KMS-11 (cell line): ENCODE measurements around the gene DOK7.

Experiments used
- H2AFZ ChIP-seq: fragments of 200-600 bp; sonication (generic); 2 replicates; pipeline ENCODE4 v1.6.1; 2016; ENCODE audit warnings: antibody characterized with exemption, mixed run types, low read depth
- H3K27ac ChIP-seq: fragments of 200-600 bp; sonication (generic); 2 replicates; pipeline ENCODE4 v1.6.1; 2016; ENCODE audit warnings: mild to moderate bottlenecking, mixed run types
- H3K27me3 ChIP-seq: fragments of 200-600 bp; sonication (generic); 2 replicates; pipeline ENCODE4 v1.6.1; 2017; ENCODE audit warnings: mild to moderate bottlenecking, low read depth, mixed run types, moderate library complexity; ENCODE audit not compliant: insufficient read depth
- H3K36me3 ChIP-seq: fragments of 200-600 bp; sonication (generic); 2 replicates; pipeline ENCODE4 v1.6.1; 2017; ENCODE audit warnings: mild to moderate bottlenecking, mixed run types; ENCODE audit not compliant: insufficient read depth
- H3K4me1 ChIP-seq: fragments of 200-600 bp; sonication (generic); 2 replicates; pipeline ENCODE4 v1.6.1; 2016; ENCODE audit warnings: mild to moderate bottlenecking, low read depth, mixed run types; ENCODE audit not compliant: poor library complexity, severe bottlenecking
- H3K4me2 ChIP-seq: fragments of 200-600 bp; sonication (generic); 2 replicates; pipeline ENCODE4 v1.7.0; 2016; ENCODE audit warnings: mild to moderate bottlenecking, mixed run types
- H3K4me3 ChIP-seq: fragments of 200-600 bp; sonication (generic); IDR thresholded peaks from 2 replicates; pipeline ENCODE4 v1.6.1; 2017; ENCODE audit warnings: low read depth, low read length, mixed read lengths; ENCODE audit not compliant: insufficient read depth
- H3K79me2 ChIP-seq: fragments of 200-600 bp; sonication (generic); 2 replicates; pipeline ENCODE4 v1.6.1; 2016; ENCODE audit warnings: low read depth, mixed run types; ENCODE audit not compliant: insufficient read depth
- H3K9ac ChIP-seq: fragments of 200-600 bp; sonication (generic); 2 replicates; pipeline ENCODE4 v1.6.1; 2016; ENCODE audit warnings: mild to moderate bottlenecking, mixed run types
- H4K20me1 ChIP-seq: fragments of 200-600 bp; sonication (generic); 2 replicates; pipeline ENCODE4 v1.6.1; 2016; ENCODE audit warnings: mild to moderate bottlenecking, mixed run types; ENCODE audit not compliant: insufficient read depth
- CTCF ChIP-seq: fragments of 200-600 bp; sonication (generic); conservative IDR thresholded peaks from 2 replicates; pipeline ENCODE4 v1.6.1; 2017; ENCODE audit warnings: low read depth, mild to moderate bottlenecking, antibody characterized with exemption, low read length, moderate library complexity, mixed read lengths

DOK7 gene

DNA sequence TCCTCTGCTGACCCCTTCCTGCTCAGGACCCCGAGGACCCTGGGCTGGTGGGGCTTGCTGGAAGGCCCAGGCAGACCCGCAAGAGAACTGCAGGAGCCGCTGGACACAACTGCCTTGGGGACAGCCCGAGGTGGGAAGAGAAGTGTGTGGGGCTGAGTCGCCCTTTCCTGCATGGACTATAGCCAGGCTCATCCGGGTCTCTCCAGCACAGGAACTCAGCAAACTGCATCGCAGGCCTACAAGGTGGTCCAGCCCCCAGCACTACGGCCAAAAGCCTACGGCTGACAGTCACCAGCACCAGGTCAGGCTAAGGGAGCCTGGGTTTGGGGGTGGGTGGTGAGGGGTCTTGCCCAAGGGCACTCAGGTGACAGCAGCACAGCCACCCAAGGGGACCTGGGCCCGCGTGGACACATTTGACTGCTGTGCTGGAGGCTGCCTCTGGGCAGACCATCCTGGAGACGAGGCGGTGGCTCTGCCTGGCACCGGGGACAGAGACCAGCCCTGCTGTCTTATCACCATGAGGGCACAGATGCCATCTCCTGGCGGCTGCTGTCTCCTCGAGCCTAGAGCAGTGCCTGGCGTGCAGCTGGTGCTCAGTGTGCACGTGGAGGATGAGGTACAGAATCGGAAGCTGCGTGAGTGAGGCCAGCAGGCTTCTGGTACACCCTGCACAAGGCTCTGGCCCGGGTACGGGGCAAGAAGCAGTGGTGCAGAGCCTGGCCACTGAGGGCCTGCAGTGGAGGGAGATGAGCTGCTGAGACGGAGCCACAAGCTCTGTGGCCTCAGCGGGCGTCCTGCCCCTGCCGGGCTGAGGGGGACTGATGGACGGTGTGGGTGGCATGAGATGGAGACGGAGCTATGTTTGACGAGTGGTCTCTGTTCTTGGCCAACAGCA, 54.0 kb downstream of the DOK7 start:
- no peaks in the 10 kb centered on the region for H3K36me3 ChIP-seq
- no peak overlapping the region for H3K9ac ChIP-seq
- H3K4me2 ChIP-seq: no peak overlapping the region
- H2AFZ ChIP-seq: no peak overlapping the region
- no peaks in the 10 kb centered on the region for H3K4me1 ChIP-seq
- no peak overlapping the region for H3K4me3 ChIP-seq
- no peak for TF ChIP-seq CTCF
- H3K79me2 ChIP-seq: no peaks in the 10 kb centered on the region
- H3K27me3 ChIP-seq: no peaks in the 10 kb centered on the region
- H4K20me1 ChIP-seq: no peaks in the 10 kb centered on the region
- no peak overlapping the region for H3K27ac ChIP-seq

DNA sequence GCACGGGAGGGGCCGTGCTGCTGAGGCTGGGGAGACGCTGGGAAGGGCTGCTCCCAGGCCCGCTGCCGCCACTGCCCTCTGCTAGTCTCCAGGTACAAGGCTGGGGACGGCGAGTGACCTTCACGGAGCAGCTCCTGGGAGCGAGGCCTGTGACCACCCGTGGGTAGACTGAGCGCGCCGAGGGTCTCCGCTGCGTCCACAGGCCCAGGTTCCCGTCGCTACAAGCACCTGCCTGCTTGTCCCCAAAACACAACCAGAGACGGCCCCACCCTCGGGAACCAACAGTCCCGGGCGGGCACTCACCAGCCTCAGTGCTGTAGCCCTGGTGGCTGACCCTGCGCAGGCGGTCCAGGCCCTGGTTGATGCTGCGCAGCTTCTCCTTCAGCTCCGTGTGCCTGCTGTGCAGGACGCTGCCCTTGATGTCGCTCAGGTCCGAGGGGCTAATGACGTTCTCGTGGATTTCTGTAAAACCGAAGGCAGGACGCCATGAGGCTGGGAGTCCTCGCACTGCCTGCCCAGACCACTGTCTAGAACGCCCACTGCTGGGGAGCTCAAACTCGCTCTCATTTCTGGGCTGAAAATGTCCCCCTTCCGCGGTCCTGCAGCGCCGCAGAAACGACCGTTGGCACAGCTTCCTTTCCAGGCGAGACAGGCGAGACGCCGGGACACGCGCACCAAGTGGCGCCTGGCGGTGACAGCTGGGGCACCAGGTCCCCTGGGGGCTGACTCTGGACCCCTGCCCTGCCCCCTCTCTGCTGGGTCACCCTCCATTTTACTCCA, 54.8 kb downstream of the DOK7 start:
- H3K27me3 ChIP-seq: no peaks in the 10 kb centered on the region
- H3K27ac ChIP-seq: no peak overlapping the region
- H3K4me1 ChIP-seq: no peaks in the 10 kb centered on the region
- no peaks in the 10 kb centered on the region for H4K20me1 ChIP-seq
- H2AFZ ChIP-seq: no peak overlapping the region
- no peaks in the 10 kb centered on the region for H3K36me3 ChIP-seq
- H3K9ac ChIP-seq: no peak overlapping the region
- no peaks in the 10 kb centered on the region for H3K79me2 ChIP-seq
- no peak overlapping the region for H3K4me2 ChIP-seq
- no peak for TF ChIP-seq CTCF
- H3K4me3 ChIP-seq: no peak overlapping the region

GRCh38 chr4:3518511-3518880, 55.4 kb downstream of the DOK7 start:
- H3K4me2 ChIP-seq: no peak overlapping the region
- no peaks in the 10 kb centered on the region for H3K36me3 ChIP-seq
- no peaks in the 10 kb centered on the region for H4K20me1 ChIP-seq
- H2AFZ ChIP-seq: no peak overlapping the region
- TF ChIP-seq CTCF: no peak
- no peaks in the 10 kb centered on the region for H3K79me2 ChIP-seq
- H3K4me1 ChIP-seq: no peaks in the 10 kb centered on the region
- H3K4me3 ChIP-seq: no peak overlapping the region
- H3K27ac ChIP-seq: no peak overlapping the region
- H3K9ac ChIP-seq: no peak overlapping the region
- H3K27me3 ChIP-seq: no peaks in the 10 kb centered on the region

GRCh38 chr4:3518941-3519340, 55.8 kb downstream of the DOK7 start:
- Histone ChIP-seq H3K4me1 (no peaks in the 10 kb centered on the region), H3K4me2 (no peak overlapping the region), H2AFZ (no peak overlapping the region), H3K27ac (no peak overlapping the region), H3K9ac (no peak overlapping the region), H3K36me3 (no peaks in the 10 kb centered on the region), H4K20me1 (no peaks in the 10 kb centered on the region), H3K79me2 (no peaks in the 10 kb centered on the region), H3K27me3 (no peaks in the 10 kb centered on the region), H3K4me3 (no peak overlapping the region)
- TF ChIP-seq CTCF: no peak
